Measurements from ENCODE around the gene KCNH4.

KCNH4 gene

GRCh38 chr17:42135664-42136653 is 45.0 kb downstream of the KCNH4 start:
- Histone ChIP-seq H3K27ac (ENCODE audit: low read depth, low read length) (peak overlapping the region; percentile 6), H3K4me1 (ENCODE audit: control insufficient read depth, insufficient read depth, low read length) (peaks cover 10% of the 10 kb centered on the region), H3K4me3 (ENCODE audit: low read length) (peak overlapping the region; percentile 12), H3K36me3 (ENCODE audit: control insufficient read depth, insufficient read depth, low read length) (no peaks in the 10 kb centered on the region), H3K9ac (ENCODE audit: low read length) (no peak overlapping the region), H3K27me3 (ENCODE audit: control insufficient read depth, insufficient read depth, low read length) (no peaks in the 10 kb centered on the region)

- H3K9ac ChIP-seq (ENCODE audit: low read length), result no peak overlapping the region
- peaks cover 10% of the 10 kb centered on the region for H3K4me1 ChIP-seq (ENCODE audit: control insufficient read depth, insufficient read depth, low read length)
Observed at GRCh38 chr17:42135151-42135550, 45.8 kb downstream of the KCNH4 start.

DNA sequence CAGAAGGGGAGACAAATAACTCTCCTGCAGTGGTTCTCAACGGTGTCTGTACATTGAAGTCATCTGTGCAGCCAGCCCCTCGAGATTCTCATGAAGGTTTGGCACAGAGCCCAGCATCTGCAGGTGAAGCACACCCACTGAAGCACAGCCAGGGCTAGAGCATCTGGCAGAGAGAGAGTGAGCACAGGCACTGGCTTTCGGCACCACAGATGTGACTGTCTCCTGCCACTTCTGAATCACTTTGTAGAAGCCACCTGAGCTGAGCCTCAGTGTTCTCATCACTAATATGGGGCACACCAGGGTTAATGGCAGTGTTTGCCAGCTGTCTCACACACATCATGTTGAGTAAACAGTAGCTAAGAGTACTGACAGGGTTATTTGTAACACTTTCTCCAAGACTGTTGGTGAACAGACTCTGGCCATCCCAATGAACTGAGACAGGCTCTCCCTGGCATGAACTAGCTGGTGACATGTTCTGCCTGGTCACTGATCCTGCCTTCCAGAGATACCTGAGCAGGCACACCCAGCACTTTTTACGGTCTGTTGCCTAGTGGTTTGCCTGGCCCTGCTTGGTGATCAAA is 47.4 kb downstream of the KCNH4 start:
- H3K9ac ChIP-seq (ENCODE audit: low read length), result no peak overlapping the region
- no peak overlapping the region for H3K4me3 ChIP-seq (ENCODE audit: low read length)
- H3K27me3 ChIP-seq (ENCODE audit: control insufficient read depth, insufficient read depth, low read length), result no peaks in the 10 kb centered on the region
- peaks cover 4% of the 10 kb centered on the region for H3K4me1 ChIP-seq (ENCODE audit: control insufficient read depth, insufficient read depth, low read length)
- peaks cover 13% of the 10 kb centered on the region for H3K36me3 ChIP-seq (ENCODE audit: control insufficient read depth, insufficient read depth, low read length)
- no peak overlapping the region for H3K27ac ChIP-seq (ENCODE audit: low read depth, low read length)

More at GRCh38 chr17:42135151-42135550, 45.8 kb downstream of the KCNH4 start:
- Histone ChIP-seq H3K27me3 (ENCODE audit: control insufficient read depth, insufficient read depth, low read length) (no peaks in the 10 kb centered on the region), H3K27ac (ENCODE audit: low read depth, low read length) (no peak overlapping the region), H3K36me3 (ENCODE audit: control insufficient read depth, insufficient read depth, low read length) (no peaks in the 10 kb centered on the region), H3K4me3 (ENCODE audit: low read length) (no peak overlapping the region)

- H3K4me3 ChIP-seq (ENCODE audit: low read length), result no peak overlapping the region
- no peak overlapping the region for H3K9ac ChIP-seq (ENCODE audit: low read length)
- no peak overlapping the region for H3K27ac ChIP-seq (ENCODE audit: low read depth, low read length)
- H3K36me3 ChIP-seq (ENCODE audit: control insufficient read depth, insufficient read depth, low read length), result peaks cover 15% of the 10 kb centered on the region
- no peaks in the 10 kb centered on the region for H3K27me3 ChIP-seq (ENCODE audit: control insufficient read depth, insufficient read depth, low read length)
- no peaks in the 10 kb centered on the region for H3K4me1 ChIP-seq (ENCODE audit: control insufficient read depth, insufficient read depth, low read length)
Observed at GRCh38 chr17:42132941-42133340, 48.0 kb downstream of the KCNH4 start.

GRCh38 chr17:42131981-42132432 is 48.9 kb downstream of the KCNH4 start:
- Histone ChIP-seq H3K4me3 (ENCODE audit: low read length) (no peak overlapping the region), H3K27ac (ENCODE audit: low read depth, low read length) (no peak overlapping the region), H3K4me1 (ENCODE audit: control insufficient read depth, insufficient read depth, low read length) (no peaks in the 10 kb centered on the region), H3K27me3 (ENCODE audit: control insufficient read depth, insufficient read depth, low read length) (no peaks in the 10 kb centered on the region), H3K9ac (ENCODE audit: low read length) (no peak overlapping the region), H3K36me3 (ENCODE audit: control insufficient read depth, insufficient read depth, low read length) (peaks cover 22% of the 10 kb centered on the region)

- Histone ChIP-seq H3K9ac (ENCODE audit: low read length) (no peak overlapping the region), H3K36me3 (ENCODE audit: control insufficient read depth, insufficient read depth, low read length) (peaks cover 22% of the 10 kb centered on the region), H3K27ac (ENCODE audit: low read depth, low read length) (peak overlapping the region; percentile 20)
Observed at GRCh38 chr17:42131232-42131631, 49.7 kb downstream of the KCNH4 start.

GRCh38 chr17:42130310-42130936 is 50.5 kb downstream of the KCNH4 start:
- H3K36me3 ChIP-seq (ENCODE audit: control insufficient read depth, insufficient read depth, low read length), result peaks cover 22% of the 10 kb centered on the region
- H3K27ac ChIP-seq (ENCODE audit: low read depth, low read length), result peak overlapping the region; percentile 20
- H3K9ac ChIP-seq (ENCODE audit: low read length), result no peak overlapping the region
- H3K4me3 ChIP-seq (ENCODE audit: low read length), result no peak overlapping the region
- H3K27me3 ChIP-seq (ENCODE audit: control insufficient read depth, insufficient read depth, low read length), result no peaks in the 10 kb centered on the region
- H3K4me1 ChIP-seq (ENCODE audit: control insufficient read depth, insufficient read depth, low read length), result no peaks in the 10 kb centered on the region

More at GRCh38 chr17:42131232-42131631, 49.7 kb downstream of the KCNH4 start:
- Histone ChIP-seq H3K27me3 (ENCODE audit: control insufficient read depth, insufficient read depth, low read length) (no peaks in the 10 kb centered on the region), H3K4me3 (ENCODE audit: low read length) (no peak overlapping the region), H3K4me1 (ENCODE audit: control insufficient read depth, insufficient read depth, low read length) (no peaks in the 10 kb centered on the region)

GRCh38 chr17:42129109-42129837 is 51.7 kb downstream of the KCNH4 start:
- Histone ChIP-seq H3K36me3 (ENCODE audit: control insufficient read depth, insufficient read depth, low read length) (peaks cover 27% of the 10 kb centered on the region), H3K4me3 (ENCODE audit: low read length) (no peak overlapping the region), H3K27ac (ENCODE audit: low read depth, low read length) (peak overlapping the region; percentile 33), H3K27me3 (ENCODE audit: control insufficient read depth, insufficient read depth, low read length) (no peaks in the 10 kb centered on the region), H3K4me1 (ENCODE audit: control insufficient read depth, insufficient read depth, low read length) (no peaks in the 10 kb centered on the region), H3K9ac (ENCODE audit: low read length) (no peak overlapping the region)

- Histone ChIP-seq H3K27ac (ENCODE audit: low read depth, low read length) (no peak overlapping the region), H3K27me3 (ENCODE audit: control insufficient read depth, insufficient read depth, low read length) (no peaks in the 10 kb centered on the region), H3K36me3 (ENCODE audit: control insufficient read depth, insufficient read depth, low read length) (peaks cover 27% of the 10 kb centered on the region), H3K9ac (ENCODE audit: low read length) (no peak overlapping the region), H3K4me1 (ENCODE audit: control insufficient read depth, insufficient read depth, low read length) (no peaks in the 10 kb centered on the region), H3K4me3 (ENCODE audit: low read length) (no peak overlapping the region)
Observed at GRCh38 chr17:42127414-42127813, 53.5 kb downstream of the KCNH4 start.

DNA sequence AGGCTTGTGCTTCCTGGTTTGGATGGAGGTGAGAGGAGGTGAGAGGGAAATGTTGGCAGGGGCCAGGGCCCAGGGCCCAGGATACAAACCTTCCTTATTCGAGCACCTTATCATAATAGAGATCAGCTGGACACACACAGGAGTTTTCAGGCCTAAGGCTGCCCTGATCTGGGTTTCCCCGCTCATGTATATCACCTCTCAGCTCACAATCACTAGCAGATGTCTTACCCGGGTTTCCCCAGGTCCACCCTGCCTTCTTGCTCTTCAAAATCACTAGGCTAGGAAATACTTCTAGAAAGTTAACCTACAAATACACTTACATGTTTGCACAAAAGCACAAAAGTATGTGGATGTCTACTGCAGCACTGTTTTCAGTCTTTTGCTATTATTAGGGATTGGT is 54.1 kb downstream of the KCNH4 start:
- H3K4me1 ChIP-seq (ENCODE audit: control insufficient read depth, insufficient read depth, low read length), result no peaks in the 10 kb centered on the region
- no peak overlapping the region for H3K9ac ChIP-seq (ENCODE audit: low read length)
- H3K36me3 ChIP-seq (ENCODE audit: control insufficient read depth, insufficient read depth, low read length), result peaks cover 27% of the 10 kb centered on the region
- H3K27ac ChIP-seq (ENCODE audit: low read depth, low read length), result no peak overlapping the region
- H3K27me3 ChIP-seq (ENCODE audit: control insufficient read depth, insufficient read depth, low read length), result no peaks in the 10 kb centered on the region
- H3K4me3 ChIP-seq (ENCODE audit: low read length), result no peak overlapping the region

- no peak overlapping the region for H3K9ac ChIP-seq (ENCODE audit: low read length)
- peaks cover 27% of the 10 kb centered on the region for H3K36me3 ChIP-seq (ENCODE audit: control insufficient read depth, insufficient read depth, low read length)
- no peaks in the 10 kb centered on the region for H3K4me1 ChIP-seq (ENCODE audit: control insufficient read depth, insufficient read depth, low read length)
- no peaks in the 10 kb centered on the region for H3K27me3 ChIP-seq (ENCODE audit: control insufficient read depth, insufficient read depth, low read length)
- H3K27ac ChIP-seq (ENCODE audit: low read depth, low read length), result no peak overlapping the region
- H3K4me3 ChIP-seq (ENCODE audit: low read length), result no peak overlapping the region
Observed at GRCh38 chr17:42125565-42125964, 55.4 kb downstream of the KCNH4 start.

DNA sequence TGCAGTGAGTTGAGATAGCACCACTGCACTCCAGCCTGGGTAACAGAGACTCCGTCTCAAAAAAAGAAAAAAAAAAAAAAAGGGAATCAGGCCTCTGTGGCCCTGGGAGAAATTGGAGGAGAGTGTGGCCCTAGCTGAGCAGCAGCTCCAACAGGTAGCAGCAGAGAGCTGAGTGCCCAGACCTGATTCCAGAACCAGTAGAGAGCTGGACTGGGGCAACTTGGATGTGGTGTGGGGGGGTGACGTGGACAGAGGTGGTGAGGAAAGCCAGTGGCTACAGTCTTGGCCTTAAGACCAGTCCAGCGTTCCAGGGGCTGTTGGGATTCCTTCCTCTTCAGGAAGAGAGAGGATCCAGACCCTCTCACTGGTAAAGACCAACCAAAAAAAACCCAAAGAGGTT is 56.7 kb downstream of the KCNH4 start:
- H3K9ac ChIP-seq (ENCODE audit: low read length), result no peak overlapping the region
- peaks cover 22% of the 10 kb centered on the region for H3K36me3 ChIP-seq (ENCODE audit: control insufficient read depth, insufficient read depth, low read length)
- no peaks in the 10 kb centered on the region for H3K27me3 ChIP-seq (ENCODE audit: control insufficient read depth, insufficient read depth, low read length)
- H3K27ac ChIP-seq (ENCODE audit: low read depth, low read length), result no peak overlapping the region
- no peaks in the 10 kb centered on the region for H3K4me1 ChIP-seq (ENCODE audit: control insufficient read depth, insufficient read depth, low read length)
- H3K4me3 ChIP-seq (ENCODE audit: low read length), result no peak overlapping the region
